CD4-positive, alpha-beta T cell treated with Interferon alpha-2 for 1 hour (primary cell): ENCODE data around the gene PDIA3.
"Not testable (repeated sequence)": the region's sequence is repeated elsewhere in the genome, so short reads cannot be mapped to it uniquely, and the experiment has no call there.

Source experiments
- DNase-seq, 2 donors: peaks; one replicate each; pipeline ENCODE4 v3.0.0-alpha.2; 2020 to 2022

Gene PDIA3

DNA sequence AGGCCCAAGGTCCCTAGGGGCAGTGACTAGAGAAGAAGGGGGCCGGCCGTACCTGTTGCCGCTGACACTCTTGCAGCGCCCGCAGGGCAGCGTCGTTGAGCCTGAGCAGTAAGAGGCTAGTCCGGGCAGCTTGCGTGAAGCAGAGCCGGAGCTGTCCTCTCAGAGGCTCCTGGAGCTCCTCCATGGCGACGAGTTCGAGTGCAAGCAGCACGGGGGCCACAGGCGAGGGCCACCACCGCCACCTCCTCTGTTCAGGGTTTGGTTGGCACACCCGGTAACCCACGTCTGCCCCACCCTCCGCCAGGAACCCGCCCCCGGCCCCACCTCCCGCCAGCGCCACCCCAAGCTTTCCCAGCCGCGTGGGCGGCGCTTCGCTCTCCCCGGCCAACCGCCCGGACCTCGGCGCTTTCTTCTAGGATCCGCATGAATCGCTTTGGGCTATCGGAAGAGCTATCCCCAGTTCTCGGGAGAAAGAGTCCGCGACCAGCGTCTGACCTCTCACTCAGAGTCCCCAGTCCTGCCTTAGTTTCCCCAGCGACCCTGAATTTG lies 30.6 kb downstream of the PDIA3 start, which contains the start of gene ELL3:
ELL3 (minus strand) TSS at position 249 of the 549 bp plus-strand sequence; CDS start at position 184, 65 bp downstream.
- DNase-seq, result peak; percentile 74 to 81

DNA sequence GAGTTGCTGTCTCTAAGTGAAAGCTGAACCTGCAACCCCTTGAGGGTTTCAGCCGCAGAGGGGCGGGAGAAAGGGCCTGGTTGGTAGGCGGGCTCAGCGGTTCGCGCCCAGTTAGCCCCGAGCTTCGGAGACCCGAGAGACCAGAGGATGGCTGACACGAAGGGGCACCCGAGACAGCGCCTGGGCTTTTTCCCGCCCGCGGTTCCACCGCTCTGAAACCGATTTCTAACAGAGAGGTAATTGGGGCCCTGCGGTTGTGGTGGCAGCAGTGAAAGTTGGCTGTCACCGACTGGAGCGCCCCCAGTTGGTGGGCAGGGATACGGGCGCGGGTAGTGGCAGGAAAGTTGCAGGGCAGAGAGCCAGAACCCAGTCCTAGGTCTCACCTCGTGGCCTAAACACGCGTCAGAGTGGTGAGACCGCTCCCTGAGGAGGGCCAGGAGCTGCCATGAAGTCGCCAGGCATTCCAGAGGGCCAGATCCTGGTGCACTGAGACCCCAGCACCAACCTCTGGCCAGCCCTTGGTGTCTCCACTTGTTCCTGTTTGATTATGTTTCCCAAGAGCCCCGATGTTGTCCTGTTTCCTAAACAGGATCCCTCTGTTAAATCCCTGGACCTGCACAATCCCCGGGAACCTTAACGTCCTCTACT lies 31.2 kb downstream of the PDIA3 start:
- DNase-seq, result peak; percentile 79 to 87

DNA sequence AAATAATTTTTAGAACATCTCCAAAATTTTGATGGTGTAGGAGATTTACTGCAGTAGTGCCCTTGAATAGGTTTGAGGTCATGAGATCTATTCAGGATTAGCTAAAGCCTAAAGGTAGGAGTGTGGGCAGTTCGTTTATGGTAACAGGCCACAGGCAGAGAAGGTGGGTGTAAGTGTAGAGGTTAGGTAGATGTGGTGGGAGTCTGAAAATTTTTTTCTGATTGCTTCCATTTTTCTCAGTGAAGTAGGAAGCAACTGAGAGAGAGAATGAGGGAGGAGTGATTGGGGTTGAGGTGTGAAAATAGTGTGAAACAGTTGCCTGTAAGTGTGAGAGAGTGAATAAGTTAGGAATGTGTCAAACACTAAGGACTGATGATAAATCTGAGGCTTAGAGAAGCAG lies 32.8 kb downstream of the PDIA3 start:
- no peak for DNase-seq

DNA sequence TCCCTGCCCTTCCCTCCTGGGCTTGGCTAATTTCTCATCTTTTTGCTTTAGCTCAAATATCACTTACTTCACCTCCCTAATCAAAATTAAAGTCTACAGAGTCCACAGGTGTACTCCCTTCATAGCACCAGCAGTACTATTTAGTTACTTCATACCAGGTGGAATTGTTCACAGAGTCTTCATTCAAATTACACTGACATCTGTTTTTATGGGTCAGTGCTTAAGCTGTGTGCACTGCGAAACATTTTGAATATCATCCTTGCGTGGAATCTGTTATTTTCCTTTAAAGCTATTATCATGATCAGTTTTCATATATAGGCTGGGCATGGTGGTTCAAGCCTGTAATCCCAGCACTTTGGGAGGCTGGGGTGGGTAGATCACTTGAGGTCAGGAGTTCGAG lies 43.2 kb downstream of the PDIA3 start:
- no peak for DNase-seq

DNA sequence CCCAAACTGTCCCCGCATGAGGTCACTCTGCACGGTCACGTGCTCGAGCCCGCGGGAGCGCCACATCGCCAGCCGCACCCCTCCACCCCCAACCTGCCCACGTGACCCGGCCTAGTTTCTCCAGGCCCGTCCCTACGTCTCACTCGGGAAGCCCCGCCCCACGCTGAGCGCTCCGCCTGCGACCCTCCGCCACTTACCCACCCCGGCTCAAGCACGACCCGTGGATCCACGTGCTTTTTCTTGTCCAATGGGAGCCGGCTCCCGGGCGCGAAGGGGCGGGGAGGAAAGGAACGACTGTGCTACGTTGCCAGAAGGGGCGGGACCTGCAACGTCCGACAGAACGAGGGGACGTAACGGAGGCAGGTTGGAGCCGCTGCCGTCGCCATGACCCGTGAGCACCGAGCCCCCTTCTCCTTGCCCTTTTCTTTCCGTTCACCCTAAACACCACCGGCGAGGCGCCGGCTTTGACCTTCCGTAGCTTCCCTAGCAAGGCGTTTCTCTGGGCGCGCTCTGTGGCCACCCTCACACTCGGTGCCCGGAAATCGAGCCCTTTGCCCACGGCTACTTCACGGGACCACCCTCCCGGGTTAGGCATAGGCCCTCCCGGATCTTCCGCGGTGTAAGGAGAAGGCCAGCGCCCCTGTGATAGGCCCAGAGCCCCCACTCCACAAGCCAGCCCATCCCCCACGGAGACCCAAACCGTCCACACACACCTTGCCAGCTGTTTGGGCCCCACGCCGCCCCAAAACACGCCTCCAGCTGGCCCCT lies 45.9 kb downstream of the PDIA3 start, which contains the start of gene SERF2:
SERF2 (plus strand) TSS at position 328 of the 768 bp plus-strand sequence; CDS start at position 385, 57 bp downstream.
- peak; percentile 100 for DNase-seq

DNA sequence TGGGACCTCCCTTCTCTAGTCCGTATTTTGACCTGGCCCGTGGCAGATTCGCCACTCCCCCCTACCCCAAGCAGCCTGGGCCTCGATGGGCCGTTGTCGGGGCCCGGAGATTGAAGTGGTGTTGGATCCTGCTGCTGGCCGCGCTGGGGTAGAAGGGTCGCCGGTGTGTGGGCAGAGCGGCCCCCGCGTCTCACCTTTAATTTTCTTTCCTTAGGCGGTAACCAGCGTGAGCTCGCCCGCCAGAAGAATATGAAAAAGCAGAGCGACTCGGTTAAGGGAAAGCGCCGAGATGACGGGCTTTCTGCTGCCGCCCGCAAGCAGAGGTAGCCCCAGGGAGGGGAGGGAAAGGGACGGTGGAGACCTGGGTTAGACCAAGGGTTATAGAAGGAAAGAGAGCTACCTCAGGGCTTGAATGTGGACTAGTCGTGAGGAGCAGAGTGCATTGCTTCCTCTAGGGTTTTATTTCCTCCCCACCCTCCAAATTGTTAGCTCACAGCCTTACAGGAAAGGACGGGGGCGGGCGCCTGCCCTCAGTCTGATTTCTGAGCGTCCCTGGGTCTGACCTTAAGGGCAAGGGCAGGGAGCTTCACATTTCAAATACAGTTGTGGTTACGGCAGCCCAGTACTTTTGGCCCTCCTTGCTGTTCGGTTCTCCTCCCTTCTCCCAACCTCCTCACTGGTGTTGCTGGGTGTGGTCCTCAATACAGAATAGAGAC lies 46.7 kb downstream of the PDIA3 start:
- peak; percentile 41 to 63 for DNase-seq

DNA sequence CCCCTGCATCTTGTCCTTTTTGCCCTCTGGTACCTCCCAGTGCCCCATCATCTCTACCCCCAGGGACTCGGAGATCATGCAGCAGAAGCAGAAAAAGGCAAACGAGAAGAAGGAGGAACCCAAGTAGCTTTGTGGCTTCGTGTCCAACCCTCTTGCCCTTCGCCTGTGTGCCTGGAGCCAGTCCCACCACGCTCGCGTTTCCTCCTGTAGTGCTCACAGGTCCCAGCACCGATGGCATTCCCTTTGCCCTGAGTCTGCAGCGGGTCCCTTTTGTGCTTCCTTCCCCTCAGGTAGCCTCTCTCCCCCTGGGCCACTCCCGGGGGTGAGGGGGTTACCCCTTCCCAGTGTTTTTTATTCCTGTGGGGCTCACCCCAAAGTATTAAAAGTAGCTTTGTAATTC lies 47.4 kb downstream of the PDIA3 start:
- no peak for DNase-seq

DNA sequence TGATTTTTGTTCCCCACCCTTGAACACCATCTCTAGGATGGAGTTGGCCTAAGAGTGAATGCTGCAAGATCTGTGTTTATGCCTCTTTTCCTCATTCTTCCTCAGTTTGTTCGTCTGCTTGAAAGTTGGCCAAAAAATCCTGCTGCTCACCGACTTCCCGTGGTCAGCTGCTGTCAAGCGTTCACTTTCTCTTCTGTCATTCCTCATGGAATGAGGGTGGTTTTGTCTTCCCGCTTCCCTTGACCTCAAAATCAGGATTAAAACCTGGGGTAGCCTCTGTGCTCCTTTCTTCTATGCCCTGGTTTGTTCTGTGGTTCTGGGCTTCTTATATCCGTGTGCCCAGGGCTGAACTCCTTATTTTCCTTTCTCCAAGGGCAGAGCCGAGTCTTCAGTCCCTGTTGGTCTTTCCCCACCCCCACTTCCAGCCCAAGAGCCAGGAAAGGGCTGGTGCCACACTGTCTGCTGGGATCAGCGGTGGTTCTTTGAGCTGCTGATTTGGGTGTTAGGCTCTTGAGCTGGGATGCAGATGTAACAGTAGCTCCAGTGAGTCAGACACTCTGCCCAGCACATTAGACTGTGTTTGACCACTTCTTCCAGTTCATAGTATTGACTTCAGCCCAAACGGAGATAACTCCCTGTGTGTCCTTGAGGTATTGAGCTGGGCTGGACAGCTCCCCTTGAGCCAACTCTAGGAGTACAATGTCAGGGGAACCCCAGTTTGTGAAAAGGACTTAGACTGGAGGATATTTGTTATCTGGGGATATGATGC lies 48.2 kb downstream of the PDIA3 start:
- no peak for DNase-seq

DNA sequence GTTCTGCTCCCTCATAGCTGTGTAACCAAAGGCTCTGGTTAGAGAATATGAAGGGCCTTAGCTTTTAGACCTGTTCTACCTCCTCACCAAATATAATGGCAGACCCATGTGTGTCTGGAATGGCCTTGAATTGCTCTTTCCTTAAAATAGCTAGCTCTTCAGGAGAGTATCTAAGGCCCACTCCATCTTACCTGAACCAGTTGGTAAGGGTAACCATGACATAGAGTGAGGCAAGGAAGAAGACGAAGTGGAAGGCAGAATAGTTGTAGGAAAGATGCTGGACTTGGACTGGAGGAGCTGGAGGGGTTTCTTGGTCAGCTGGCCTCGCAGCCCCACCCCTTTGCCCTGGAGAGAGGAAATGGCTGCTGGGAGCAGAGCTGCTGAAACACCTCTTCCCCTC lies 49.0 kb downstream of the PDIA3 start:
- no peak for DNase-seq

DNA sequence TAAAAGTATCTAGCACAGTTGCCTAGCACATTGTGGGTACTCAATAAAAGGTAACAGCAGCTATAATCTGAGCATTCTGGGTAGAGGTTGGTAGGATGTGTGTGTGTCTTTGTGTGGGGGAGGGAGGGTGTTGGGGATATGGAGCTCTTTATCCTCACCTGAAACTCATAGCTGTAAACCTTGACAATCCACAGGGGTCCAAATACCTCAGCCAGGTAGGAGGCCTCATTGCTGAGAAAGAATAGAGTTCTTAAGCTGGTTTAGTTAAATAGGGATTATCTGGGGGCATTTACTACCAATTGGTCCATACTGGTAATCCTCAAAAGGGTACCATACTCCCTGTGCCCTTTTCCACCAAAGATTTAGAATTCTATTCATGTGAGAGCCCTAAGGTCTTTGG lies 49.8 kb downstream of the PDIA3 start:
- no peak for DNase-seq

DNA sequence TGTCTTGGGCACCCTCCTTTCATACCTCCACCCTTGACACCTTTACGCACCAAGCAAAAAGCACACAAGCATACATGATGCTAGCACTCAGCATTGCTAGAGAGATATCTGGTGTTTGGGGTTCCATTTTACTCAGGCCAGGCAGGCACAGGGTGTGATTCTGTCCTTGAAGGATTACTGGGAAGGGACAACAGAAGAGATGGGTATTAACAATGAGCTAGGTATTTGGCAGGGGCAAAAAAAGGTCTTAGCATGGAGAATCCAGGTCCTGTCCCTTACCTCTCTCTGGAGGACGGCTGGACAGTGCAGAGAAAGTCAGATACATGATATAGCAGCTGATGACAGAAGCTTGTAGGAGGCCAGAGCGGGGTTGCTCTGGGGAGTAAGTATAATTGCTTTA lies 50.3 kb downstream of the PDIA3 start:
- no peak for DNase-seq

DNA sequence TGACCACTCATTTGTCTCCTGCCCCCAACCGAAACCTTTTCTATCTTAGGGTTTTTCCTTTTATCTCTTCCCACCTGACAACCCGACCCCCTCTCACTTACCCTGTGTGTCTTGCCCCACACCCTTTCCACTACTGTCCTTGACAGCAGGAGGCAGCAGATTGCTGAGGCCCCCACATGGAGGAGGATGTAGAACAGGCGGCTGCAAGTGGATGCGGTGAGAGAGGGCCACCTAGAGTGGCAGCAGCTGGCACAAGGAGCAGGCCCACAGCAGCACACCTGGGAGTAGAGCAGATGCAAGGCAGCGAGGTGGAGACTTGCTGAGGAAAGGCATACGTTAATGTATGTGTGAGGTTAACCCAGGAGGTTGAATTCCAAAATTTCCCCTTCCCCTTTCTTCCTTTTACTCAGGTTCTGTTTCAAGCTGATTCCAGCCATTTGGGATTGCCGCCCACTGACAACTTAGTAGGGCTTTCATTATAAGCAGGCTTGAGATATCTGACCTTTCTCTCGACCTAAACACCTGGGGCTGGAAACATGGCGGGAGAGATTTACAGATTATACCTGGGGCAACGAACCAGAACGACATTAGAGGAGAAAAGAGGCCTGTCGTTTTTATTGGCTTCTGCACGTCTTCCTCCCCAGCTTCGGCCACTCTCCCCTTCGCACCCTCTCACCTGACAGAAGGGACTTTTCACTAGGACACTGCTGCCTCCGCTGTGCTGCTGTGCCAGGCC lies 53.1 kb downstream of the PDIA3 start:
- DNase-seq, result no peak

DNA sequence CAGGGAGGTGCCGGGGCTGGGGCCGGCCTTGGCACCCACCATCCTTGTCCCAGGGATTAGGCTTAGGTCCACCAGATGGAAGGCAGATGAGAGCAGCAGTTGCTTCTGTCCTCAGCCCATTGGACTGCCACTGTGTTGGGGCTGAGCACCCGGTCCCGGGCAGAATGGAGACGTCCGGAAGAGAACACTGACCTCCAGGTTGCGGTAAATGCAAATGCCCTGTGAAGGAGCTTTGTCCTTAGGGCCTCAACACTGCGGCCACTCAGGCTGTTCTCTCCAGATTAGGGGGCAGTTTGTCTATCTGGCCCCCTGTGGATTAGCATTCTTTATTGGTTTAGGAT lies 53.7 kb downstream of the PDIA3 start, which contains the start of gene SERINC4:
SERINC4 (minus strand) TSS at position 276 of the 341 bp plus-strand sequence; CDS start at position 42, 234 bp downstream.
- no peak for DNase-seq

DNA sequence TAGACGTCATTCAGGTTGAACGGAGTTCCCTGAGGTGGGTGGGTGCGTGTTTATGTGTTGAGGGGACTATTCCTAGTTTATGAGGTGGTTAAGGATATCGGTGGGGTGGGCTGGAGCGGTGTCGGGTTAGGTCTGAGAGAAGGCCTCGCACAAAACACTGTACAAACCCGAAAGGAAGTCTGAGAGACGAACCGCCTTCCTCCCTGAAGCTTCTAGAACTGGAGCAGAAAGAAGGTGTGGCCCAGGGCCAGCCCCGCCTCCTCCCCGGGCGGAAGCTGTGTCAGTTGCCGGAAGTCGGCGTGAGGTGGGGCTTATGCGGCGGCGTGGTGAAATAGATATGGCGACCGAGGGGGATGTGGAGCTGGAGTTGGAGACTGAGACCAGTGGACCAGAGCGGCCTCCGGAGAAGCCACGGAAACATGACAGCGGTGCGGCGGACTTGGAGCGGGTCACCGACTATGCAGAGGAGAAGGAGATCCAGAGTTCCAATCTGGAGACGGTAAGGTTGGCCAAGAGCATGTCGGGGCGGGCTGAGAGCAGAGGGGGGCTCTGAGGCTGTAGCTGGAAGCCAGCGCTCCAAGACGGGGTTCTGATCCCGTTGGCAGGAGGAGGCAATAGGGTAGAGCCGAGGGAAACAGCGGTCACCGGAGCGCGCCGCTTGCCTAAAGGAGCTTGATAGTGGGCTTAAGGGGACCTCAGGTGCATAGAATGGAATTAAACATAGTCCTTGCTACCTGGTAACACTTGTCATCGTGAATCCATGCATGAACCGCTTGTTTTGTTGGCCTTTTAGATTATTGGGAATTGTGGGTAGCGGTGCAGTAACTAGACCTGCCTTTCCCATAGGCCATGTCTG lies 54.3 kb downstream of the PDIA3 start, which contains the start of gene HYPK:
HYPK (plus strand) TSS at position 314 of the 856 bp plus-strand sequence; CDS start at position 338, 24 bp downstream.
- peak; percentile 92 to 94 for DNase-seq

DNA sequence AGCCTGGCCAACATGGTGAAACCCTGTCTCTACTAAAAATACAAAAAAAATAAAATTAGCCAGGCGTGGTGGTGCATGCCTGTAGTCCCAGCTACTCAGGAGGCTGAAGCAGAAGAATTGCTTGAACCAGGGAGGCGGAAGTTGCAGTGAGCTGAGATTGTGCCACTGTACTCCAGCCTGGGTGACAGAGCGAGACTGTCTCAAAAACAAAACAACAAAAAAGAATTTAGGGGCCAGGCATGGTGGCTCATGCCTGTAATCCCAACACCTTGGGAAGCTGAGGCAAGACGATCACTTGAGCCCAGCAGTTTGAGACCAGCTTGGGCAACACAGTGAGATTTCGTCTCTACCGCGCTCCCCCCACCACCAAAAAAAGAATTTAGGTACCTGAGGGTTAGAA lies 56.4 kb downstream of the PDIA3 start:
- not testable (repeated sequence) for DNase-seq

DNA sequence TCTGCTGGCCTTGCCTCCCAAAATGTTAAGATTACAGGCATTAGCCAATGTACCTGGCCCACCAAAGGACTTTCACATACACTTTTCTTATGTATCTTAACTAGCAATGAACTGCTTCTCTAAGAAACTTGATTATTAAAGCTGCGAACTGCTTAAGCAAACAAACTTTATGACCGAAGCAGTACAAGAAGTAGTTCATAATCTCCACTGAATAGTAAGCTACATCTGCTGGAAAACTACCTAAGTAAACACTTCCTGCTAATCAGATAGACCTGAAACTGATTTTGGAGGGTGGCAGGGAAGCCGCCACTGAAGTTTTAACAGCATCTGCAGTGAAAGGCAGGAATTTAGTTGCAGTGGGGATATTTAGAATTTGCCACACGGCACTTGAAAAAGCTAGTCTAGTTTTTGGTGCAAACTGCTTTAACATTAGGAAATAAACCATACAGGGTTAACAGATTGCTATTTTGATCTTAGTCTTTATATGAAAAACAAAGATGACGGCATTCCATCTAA lies 62.3 kb downstream of the PDIA3 start:
- no peak for DNase-seq

DNA sequence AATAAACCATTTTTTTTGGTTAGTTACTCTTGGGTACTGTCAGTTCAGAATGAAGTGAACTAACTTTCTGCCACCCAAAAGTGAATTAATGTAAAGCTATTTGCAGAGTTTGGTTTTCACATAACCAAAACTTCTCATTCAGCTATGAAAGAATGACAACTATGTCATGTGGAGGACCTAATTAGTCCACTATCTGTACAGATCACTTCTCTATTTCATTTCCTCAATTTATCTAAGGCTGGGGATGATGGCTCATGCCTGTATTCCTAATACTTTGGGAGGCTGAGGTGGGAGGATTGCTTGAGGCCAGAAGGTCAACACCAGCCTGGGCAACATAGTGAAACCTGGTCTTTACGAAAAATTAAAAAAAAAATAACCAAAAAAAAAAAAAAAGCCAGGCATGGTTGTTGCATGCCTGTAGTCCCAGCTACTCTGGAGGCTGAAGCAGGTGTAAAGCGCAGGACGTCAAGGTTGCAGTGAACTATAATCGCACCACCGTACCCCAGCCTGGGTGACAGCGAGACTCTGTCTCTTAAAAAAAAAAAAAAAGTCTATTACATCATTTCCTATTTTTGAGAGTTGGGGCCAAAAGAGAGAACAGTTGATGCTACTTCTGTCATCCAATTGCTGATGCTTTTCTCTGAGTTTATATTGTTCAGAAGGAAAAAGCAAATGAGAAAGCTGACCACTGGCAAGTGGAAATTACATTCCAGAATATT lies 62.9 kb downstream of the PDIA3 start:
- DNase-seq, result peak in 1 of 2 donors; percentile 48

DNA sequence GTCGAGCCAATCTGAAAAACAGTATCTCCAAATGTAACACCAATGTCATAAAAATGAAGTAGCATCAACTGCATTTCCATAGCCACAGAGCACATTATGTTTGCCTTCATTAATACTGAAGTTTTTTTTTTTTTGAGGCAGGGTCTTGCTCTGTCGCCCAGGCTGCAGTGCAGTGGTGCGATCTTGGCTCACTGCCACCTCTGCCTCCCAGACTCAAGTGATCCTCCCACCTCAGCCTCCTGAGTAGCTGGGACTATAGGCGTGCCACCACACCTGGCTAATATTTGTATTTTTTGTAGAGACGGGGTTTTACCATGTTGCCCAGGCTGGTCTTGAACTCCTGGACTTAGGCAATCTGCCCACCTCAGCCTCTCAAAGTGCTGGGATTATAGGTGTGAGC lies 68.8 kb downstream of the PDIA3 start:
- not testable (repeated sequence) for DNase-seq

DNA sequence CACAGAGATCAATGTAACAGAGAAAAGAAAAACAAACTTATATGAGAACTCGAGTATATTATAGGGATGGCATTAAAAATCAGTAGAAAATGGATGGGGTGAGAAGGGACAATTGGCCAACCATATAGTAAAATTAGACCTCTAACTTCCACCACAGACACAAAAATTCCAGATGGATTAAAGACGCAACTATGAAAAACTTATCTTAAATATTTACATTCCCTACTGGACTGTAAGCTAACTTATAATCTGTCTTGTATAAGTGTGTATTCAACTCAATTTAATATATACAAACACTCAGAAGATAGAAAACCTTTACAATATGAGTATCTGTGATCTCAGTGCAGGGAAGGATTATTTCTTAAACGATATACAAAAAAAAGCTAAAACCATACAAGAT lies 75.3 kb downstream of the PDIA3 start:
- DNase-seq, result no peak
